Neural cell (in vitro differentiated cells): ENCODE results near the gene SLC25A25. TPM values are rescaled to one million over a fixed set of nuclear protein-coding genes. Genes with fewer than 3 reads are reported as not detected.
"Not testable (repeated sequence)": the region's sequence is repeated elsewhere in the genome, so short reads cannot be mapped to it uniquely, and the experiment has no call there.

ENCODE experiments used
- H2AFZ ChIP-seq: fragments of 200-600, 300-800 bp; sonication (generic), shearing (Covaris generic); 2 replicates; pipeline ENCODE4 v1.6.0; 2014; ENCODE audit warnings: low read depth, mild to moderate bottlenecking, antibody characterized with exemption, low read length, moderate library complexity
- H3F3A ChIP-seq: fragments of 200-600 bp; shearing (Covaris generic); 2 replicates; pipeline ENCODE4 v1.6.1; 2016; ENCODE audit warnings: mild to moderate bottlenecking, moderate library complexity, mixed read lengths, antibody characterized with exemption, low read length; ENCODE audit not compliant: insufficient read depth, poor library complexity, severe bottlenecking
- H3K27ac ChIP-seq: fragments of 200-600, 300-800 bp; sonication (generic), shearing (Covaris generic); 2 replicates; pipeline ENCODE4 v1.5.1; 2014; ENCODE audit warnings: mild to moderate bottlenecking, low read length, moderate library complexity
- H3K27me3 ChIP-seq: fragments of 300-800, 200-600 bp; sonication (generic), shearing (Covaris generic); 2 replicates; pipeline ENCODE4 v1.6.0; 2014; ENCODE audit warnings: mild to moderate bottlenecking, low read depth, low read length, moderate library complexity; ENCODE audit not compliant: insufficient read depth
- H3K36me3 ChIP-seq: fragments of 300-800, 200-600 bp; sonication (generic), shearing (Covaris generic); 2 replicates; pipeline ENCODE4 v1.5.1; 2014; ENCODE audit warnings: mild to moderate bottlenecking, antibody characterized with exemption, low read length, moderate library complexity; ENCODE audit not compliant: insufficient read depth
- H3K4me2 ChIP-seq: fragments of 300-800, 200-600 bp; sonication (generic), shearing (Covaris generic); 2 replicates; pipeline ENCODE4 v1.6.0; 2014; ENCODE audit warnings: mild to moderate bottlenecking, low read length
- H3K4me3 ChIP-seq: fragments of 300-800, 200-600 bp; sonication (generic), shearing (Covaris generic); 2 replicates; pipeline ENCODE4 v1.5.1; 2014; ENCODE audit warnings: mild to moderate bottlenecking, low read length, moderate library complexity
- H3K79me2 ChIP-seq: fragments of 200-600 bp; shearing (Covaris generic); replicated peaks from 2 replicates; pipeline ENCODE4 v1.6.0; 2014; ENCODE audit warnings: mild to moderate bottlenecking, low read length, moderate library complexity; ENCODE audit not compliant: insufficient read depth
- H3K9ac ChIP-seq: fragments of 300-800, 200-600 bp; sonication (generic), shearing (Covaris generic); 2 replicates; pipeline ENCODE4 v1.6.1; 2016; ENCODE audit warnings: mild to moderate bottlenecking, low read length, mixed read lengths
- H3K9me2 ChIP-seq: fragments of 200-600 bp; shearing (Covaris generic); 2 replicates; pipeline ENCODE4 v1.6.1; 2016; ENCODE audit warnings: mild to moderate bottlenecking, low read length, mixed read lengths; ENCODE audit not compliant: insufficient read depth
- H3K9me3 ChIP-seq: fragments of 200-600, 300-800 bp; sonication (generic), shearing (Covaris generic); 2 replicates; pipeline ENCODE4 v1.6.1; 2016; ENCODE audit warnings: mild to moderate bottlenecking, mixed run types, low read length, moderate library complexity, mixed read lengths
- H4K20me1 ChIP-seq: fragments of 200-600 bp; shearing (Covaris generic); 2 replicates; pipeline ENCODE4 v1.6.1; 2016; ENCODE audit warnings: mild to moderate bottlenecking, mixed run types; ENCODE audit not compliant: insufficient read depth
- CTCF ChIP-seq: fragments of 450-650 bp; IDR thresholded peaks from 2 replicates; pipeline ENCODE4 v1.5.1; 2014; ENCODE audit warnings: antibody characterized with exemption, mild to moderate bottlenecking, moderate library complexity; ENCODE audit not compliant: poor library complexity, severe bottlenecking
- EP300 ChIP-seq: fragments of 450-650 bp; conservative IDR thresholded peaks from 2 replicates; pipeline ENCODE4 v1.6.1; 2014; ENCODE audit warnings: antibody characterized with exemption, mild to moderate bottlenecking, moderate library complexity; ENCODE audit not compliant: poor library complexity, severe bottlenecking
- EZH2 ChIP-seq: fragments of 200-600, 300-800 bp; shearing (Covaris generic), sonication (generic); IDR thresholded peaks from 2 replicates; pipeline ENCODE4 v1.6.1; 2014; ENCODE audit warnings: antibody characterized with exemption, low read length, borderline replicate concordance, mild to moderate bottlenecking; ENCODE audit not compliant: insufficient read depth, poor library complexity, severe bottlenecking
- MXI1 ChIP-seq: fragments of 450-650 bp; conservative IDR thresholded peaks from 2 replicates; pipeline ENCODE4 v1.6.1; 2014; ENCODE audit warnings: antibody characterized with exemption, mild to moderate bottlenecking; ENCODE audit not compliant: poor library complexity, severe bottlenecking
- POLR2AphosphoS5 ChIP-seq: IDR thresholded peaks from 2 replicates; pipeline ENCODE4 v1.6.1; 2012
- RAD21 ChIP-seq: fragments of 450-650 bp; conservative IDR thresholded peaks from 2 replicates; pipeline ENCODE4 v1.6.1; 2014; ENCODE audit warnings: antibody characterized with exemption, mild to moderate bottlenecking, moderate library complexity
- REST ChIP-seq: IDR thresholded peaks from 2 replicates; pipeline ENCODE4 v1.6.1; 2012; ENCODE audit warnings: borderline replicate concordance
- SMC3 ChIP-seq: fragments of 450-650 bp; conservative IDR thresholded peaks from 2 replicates; pipeline ENCODE4 v1.6.1; 2014; ENCODE audit warnings: antibody characterized with exemption, mild to moderate bottlenecking, moderate library complexity; ENCODE audit not compliant: poor library complexity
- TAF1 ChIP-seq: IDR thresholded peaks from 2 replicates; pipeline ENCODE4 v1.6.1; 2012; ENCODE audit warnings: low read depth
- polyA plus RNA-seq: library from polyadenylated mRNA; depleted of rRNA; stranded (reverse); fragments of >200 nt; gene quantifications from 2 replicates; pipeline ENCODE4 v1.2.3, GENCODE V29; 2014

The SLC25A25 gene
- polyA plus RNA-seq, 1 donor from 2014 or later: 43.7 TPM

GRCh38 chr9:128034821-128035652 is 33.0 kb upstream of the SLC25A25 start:
- TF ChIP-seq SMC3: peak; percentile 45
- TF ChIP-seq MXI1: no peak
- TF ChIP-seq EP300: no peak
- peak; percentile 62 for TF ChIP-seq CTCF
- TF ChIP-seq RAD21: peak; percentile 63
- no peak for TF ChIP-seq TAF1
- no peak for TF ChIP-seq POLR2AphosphoS5
- TF ChIP-seq EZH2: no peak
- no peak for TF ChIP-seq REST
- no peak overlapping the region for H3K9ac ChIP-seq
- H2AFZ ChIP-seq: no peak overlapping the region

GRCh38 chr9:128036522-128036921 is 31.5 kb upstream of the SLC25A25 start:
- not testable (repeated sequence) for H3K4me3 ChIP-seq, H3K79me2 ChIP-seq, H3K27ac ChIP-seq, H3K9me3 ChIP-seq, H4K20me1 ChIP-seq, H2AFZ ChIP-seq, H3F3A ChIP-seq, H3K36me3 ChIP-seq, H3K4me2 ChIP-seq, H3K9me2 ChIP-seq, H3K27me3 ChIP-seq, H3K9ac ChIP-seq

More at GRCh38 chr9:128034821-128035652, 33.0 kb upstream of the SLC25A25 start:
- Histone ChIP-seq H3K9me3 (no peaks in the 10 kb centered on the region), H3K27me3 (no peaks in the 10 kb centered on the region), H3F3A (no peaks in the 10 kb centered on the region), H3K9me2 (no peaks in the 10 kb centered on the region), H3K4me2 (no peak overlapping the region), H3K36me3 (no peaks in the 10 kb centered on the region), H3K79me2 (no peaks in the 10 kb centered on the region), H4K20me1 (no peaks in the 10 kb centered on the region), H3K4me3 (no peak overlapping the region), H3K27ac (no peak overlapping the region)

- H3K4me2 ChIP-seq, H3K9ac ChIP-seq, H3K9me2 ChIP-seq: not testable (repeated sequence)
Measured at GRCh38 chr9:128040783-128041182, 27.2 kb upstream of the SLC25A25 start.

More at GRCh38 chr9:128040783-128041182, 27.2 kb upstream of the SLC25A25 start:
- not testable (repeated sequence) for H4K20me1 ChIP-seq, H3K9me3 ChIP-seq, H3K79me2 ChIP-seq, H3K4me3 ChIP-seq, H3K27me3 ChIP-seq, H2AFZ ChIP-seq, H3K36me3 ChIP-seq, H3F3A ChIP-seq, H3K27ac ChIP-seq
